ENCODE measurements around the gene TINAGL1. TPM values are rescaled to one million over a fixed set of nuclear protein-coding genes. Genes with fewer than 3 reads are reported as not detected.
A peak's percentile ranks its signal among the peaks of the same experiment; 100 is the strongest.

Gene TINAGL1
- total RNA-seq, 1 experiment from 2014 or later: 57.9 TPM

GRCh38 chr1:31575369-31576140 lies 760 bp upstream of the TINAGL1 start:
- peak; percentile 66 for ATAC-seq
- H3K9me2 ChIP-seq (ENCODE audit: insufficient read depth): no peaks in the 10 kb centered on the region
- no peak overlapping the region for H2AFZ ChIP-seq (ENCODE audit: low read depth, low read length, poor library complexity, severe bottlenecking)
- TF ChIP-seq POLR2AphosphoS5 (IDR thresholded peaks at IDR 0.05; ENCODE audit: low read depth, low read length) (peak; percentile 25; the same call in 1 of the 2 replicates), YY1 (IDR thresholded peaks at IDR 0.05; ENCODE audit: extremely low read depth, insufficient replicate concordance, low read depth, low read length) (no peak), TCF7L2 (IDR thresholded peaks at IDR 0.05; ENCODE audit: borderline replicate concordance, extremely low read depth, insufficient read depth, insufficient read length) (peak; percentile 65)
- ChIA-PET RAD21 (ENCODE audit: low non-redundant PET in 1 of 2, low total read pairs in 2 of 2, uncharacterized antibody in 2 of 2, unreplicated experiment in 2 of 2) (interaction anchor here in 1 of 2 experiments (0.9 kb wide), 2 partner anchors 27 to 213 kb away, joined by 3 read pairs; no protein-coding TSS in a partner anchor), CTCF (interaction anchor here (1.0 to 2.5 kb wide), 2 partner anchors 12 to 26 kb away, joined by 4 to 8 read pairs; no protein-coding TSS in a partner anchor), POLR2A (no interaction called here)
- intact Hi-C loops (cut with micrococcal nuclease): no loop called here
- H3K4me3 ChIP-seq (replicated peaks in 1 of 2; ENCODE audit: low read depth in 1 of 2, low read length in 2 of 2): peak overlapping the region; percentile 73 to 96
- peaks cover 36% of the 10 kb centered on the region for H3K79me2 ChIP-seq (ENCODE audit: insufficient read depth, low read length)
- H3K9ac ChIP-seq (ENCODE audit: low read length): peak overlapping the region; percentile 86
- peaks cover 0 to 10% of the 10 kb centered on the region in 2 experiments; a peak in 1 of 4 replicates for H3K36me3 ChIP-seq (ENCODE audit: control insufficient read depth in 1 of 2, insufficient read depth in 2 of 2, low read length in 2 of 2)
- H3K9me3 ChIP-seq (ENCODE audit: control insufficient read depth in 1 of 2, insufficient read depth in 1 of 2, low read depth in 1 of 2, low read length in 2 of 2): no peaks in the 10 kb centered on the region
- peak overlapping the region; percentile 96 for H3K4me2 ChIP-seq (ENCODE audit: low read length)
- no TSS peak for BruUV-seq (replicated peaks)
- no peaks in the 10 kb centered on the region for H4K20me1 ChIP-seq (ENCODE audit: insufficient read depth)
- peak; percentile 86 for DNase-seq (ENCODE audit: low read depth, low spot score)
- H3K4me1 ChIP-seq (ENCODE audit: control insufficient read depth in 1 of 2, insufficient read depth in 2 of 2, low read length in 2 of 2): peaks cover 43 to 78% of the 10 kb centered on the region in 2 experiments
- H3K27ac ChIP-seq (ENCODE audit: low read depth, low read length): peak overlapping the region; percentile 92
- H3K27me3 ChIP-seq (ENCODE audit: insufficient read depth, low read length): no peaks in the 10 kb centered on the region

DNA sequence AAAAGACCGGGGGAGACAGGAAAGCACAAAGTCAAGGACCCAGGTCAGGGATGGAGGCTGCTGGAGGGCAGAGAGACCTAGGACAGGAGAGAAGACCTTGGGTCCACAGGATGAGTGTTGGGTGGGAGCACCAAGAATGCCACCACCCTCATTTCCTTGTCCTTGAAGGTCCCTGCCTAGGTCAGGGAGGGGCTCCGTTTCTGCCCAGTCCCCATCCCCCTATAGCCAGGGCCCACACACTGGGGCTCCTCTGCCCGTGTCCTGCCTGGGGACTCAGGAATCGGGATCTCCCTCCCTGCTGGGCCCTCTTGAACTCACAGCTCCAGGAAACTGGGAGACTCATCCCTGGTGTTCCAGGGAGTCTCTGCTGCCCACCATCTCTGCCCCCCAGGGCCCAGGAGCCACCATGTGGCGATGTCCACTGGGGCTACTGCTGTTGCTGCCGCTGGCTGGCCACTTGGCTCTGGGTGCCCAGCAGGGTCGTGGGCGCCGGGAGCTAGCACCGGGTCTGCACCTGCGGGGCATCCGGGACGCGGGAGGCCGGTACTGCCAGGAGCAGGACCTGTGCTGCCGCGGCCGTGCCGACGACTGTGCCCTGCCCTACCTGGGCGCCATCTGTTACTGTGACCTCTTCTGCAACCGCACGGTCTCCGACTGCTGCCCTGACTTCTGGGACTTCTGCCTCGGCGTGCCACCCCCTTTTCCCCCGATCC lies 584 bp downstream of the TINAGL1 start:
- BruUV-seq (replicated peaks): TSS peak; percentile 58
- ChIA-PET CTCF (interaction anchor here (1.0 to 2.5 kb wide), 3 partner anchors 11 to 155 kb away, joined by 3 to 8 read pairs (median 3); no protein-coding TSS in a partner anchor), POLR2A (interaction anchor here (1.4 kb wide), 1 partner anchor 15 kb away, joined by 3 read pairs; no protein-coding TSS in a partner anchor), RAD21 (ENCODE audit: low non-redundant PET in 1 of 2, low total read pairs in 2 of 2, uncharacterized antibody in 2 of 2, unreplicated experiment in 2 of 2) (no interaction called here)
- Histone ChIP-seq H4K20me1 (ENCODE audit: insufficient read depth) (no peaks in the 10 kb centered on the region), H3K79me2 (ENCODE audit: insufficient read depth, low read length) (peaks cover 47% of the 10 kb centered on the region), H3K27me3 (ENCODE audit: insufficient read depth, low read length) (no peaks in the 10 kb centered on the region), H3K9me2 (ENCODE audit: insufficient read depth) (no peaks in the 10 kb centered on the region), H2AFZ (ENCODE audit: low read depth, low read length, poor library complexity, severe bottlenecking) (no peak overlapping the region), H3K4me1 (ENCODE audit: control insufficient read depth in 1 of 2, insufficient read depth in 2 of 2, low read length in 2 of 2) (peaks cover 49 to 78% of the 10 kb centered on the region in 2 experiments), H3K27ac (ENCODE audit: low read depth, low read length) (peak overlapping the region; percentile 92), H3K9ac (ENCODE audit: low read length) (peak overlapping the region; percentile 86), H3K4me2 (ENCODE audit: low read length) (peak overlapping the region; percentile 96), H3K4me3 (replicated peaks in 1 of 2; ENCODE audit: low read depth in 1 of 2, low read length in 2 of 2) (peak overlapping the region; percentile 73 to 96), H3K36me3 (ENCODE audit: control insufficient read depth in 1 of 2, insufficient read depth in 2 of 2, low read length in 2 of 2) (peaks cover 0 to 10% of the 10 kb centered on the region in 2 experiments; a peak in 1 of 4 replicates), H3K9me3 (ENCODE audit: control insufficient read depth in 1 of 2, insufficient read depth in 1 of 2, low read depth in 1 of 2, low read length in 2 of 2) (no peaks in the 10 kb centered on the region)
- no peak for ATAC-seq
- TF ChIP-seq ZNF274 (IDR thresholded peaks at IDR 0.05; ENCODE audit: low read depth, low read length) (no peak), RAD21 (IDR thresholded peaks at IDR 0.05; ENCODE audit: low read depth) (no peak), EZH2phosphoT487 (IDR thresholded peaks at IDR 0.05; ENCODE audit: borderline replicate concordance) (no peak), ZFX (IDR thresholded peaks at IDR 0.05) (no peak)
- no peak for DNase-seq (ENCODE audit: low read depth, low spot score)
- intact Hi-C loops (cut with micrococcal nuclease): no loop called here
